ENCODE measurements around the gene PCDHB12.

Gene PCDHB12

GRCh38 chr5:141258464-141258863, 49.9 kb downstream of the PCDHB12 start:
- no peak overlapping the region for H3K4me3 ChIP-seq (ENCODE audit: control insufficient read depth, low read depth, low read length)
- no peak for DNase-seq (ENCODE audit: low read depth)
- TF ChIP-seq, protein P1, sequence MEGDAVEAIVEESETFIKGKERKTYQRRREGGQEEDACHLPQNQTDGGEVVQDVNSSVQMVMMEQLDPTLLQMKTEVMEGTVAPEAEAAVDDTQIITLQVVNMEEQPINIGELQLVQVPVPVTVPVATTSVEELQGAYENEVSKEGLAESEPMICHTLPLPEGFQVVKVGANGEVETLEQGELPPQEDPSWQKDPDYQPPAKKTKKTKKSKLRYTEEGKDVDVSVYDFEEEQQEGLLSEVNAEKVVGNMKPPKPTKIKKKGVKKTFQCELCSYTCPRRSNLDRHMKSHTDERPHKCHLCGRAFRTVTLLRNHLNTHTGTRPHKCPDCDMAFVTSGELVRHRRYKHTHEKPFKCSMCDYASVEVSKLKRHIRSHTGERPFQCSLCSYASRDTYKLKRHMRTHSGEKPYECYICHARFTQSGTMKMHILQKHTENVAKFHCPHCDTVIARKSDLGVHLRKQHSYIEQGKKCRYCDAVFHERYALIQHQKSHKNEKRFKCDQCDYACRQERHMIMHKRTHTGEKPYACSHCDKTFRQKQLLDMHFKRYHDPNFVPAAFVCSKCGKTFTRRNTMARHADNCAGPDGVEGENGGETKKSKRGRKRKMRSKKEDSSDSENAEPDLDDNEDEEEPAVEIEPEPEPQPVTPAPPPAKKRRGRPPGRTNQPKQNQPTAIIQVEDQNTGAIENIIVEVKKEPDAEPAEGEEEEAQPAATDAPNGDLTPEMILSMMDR (conservative IDR thresholded peaks at IDR 0.05; ENCODE audit: control insufficient read depth, insufficient read depth, low read depth, low read length): no peak

GRCh38 chr5:141258948-141259347, 50.4 kb downstream of the PCDHB12 start:
- no peak overlapping the region for H3K4me3 ChIP-seq (ENCODE audit: control insufficient read depth, low read depth, low read length)
- TF ChIP-seq, protein P1 (conservative IDR thresholded peaks at IDR 0.05; ENCODE audit: control insufficient read depth, insufficient read depth, low read depth, low read length): no peak
- DNase-seq (ENCODE audit: low read depth): no peak

DNA sequence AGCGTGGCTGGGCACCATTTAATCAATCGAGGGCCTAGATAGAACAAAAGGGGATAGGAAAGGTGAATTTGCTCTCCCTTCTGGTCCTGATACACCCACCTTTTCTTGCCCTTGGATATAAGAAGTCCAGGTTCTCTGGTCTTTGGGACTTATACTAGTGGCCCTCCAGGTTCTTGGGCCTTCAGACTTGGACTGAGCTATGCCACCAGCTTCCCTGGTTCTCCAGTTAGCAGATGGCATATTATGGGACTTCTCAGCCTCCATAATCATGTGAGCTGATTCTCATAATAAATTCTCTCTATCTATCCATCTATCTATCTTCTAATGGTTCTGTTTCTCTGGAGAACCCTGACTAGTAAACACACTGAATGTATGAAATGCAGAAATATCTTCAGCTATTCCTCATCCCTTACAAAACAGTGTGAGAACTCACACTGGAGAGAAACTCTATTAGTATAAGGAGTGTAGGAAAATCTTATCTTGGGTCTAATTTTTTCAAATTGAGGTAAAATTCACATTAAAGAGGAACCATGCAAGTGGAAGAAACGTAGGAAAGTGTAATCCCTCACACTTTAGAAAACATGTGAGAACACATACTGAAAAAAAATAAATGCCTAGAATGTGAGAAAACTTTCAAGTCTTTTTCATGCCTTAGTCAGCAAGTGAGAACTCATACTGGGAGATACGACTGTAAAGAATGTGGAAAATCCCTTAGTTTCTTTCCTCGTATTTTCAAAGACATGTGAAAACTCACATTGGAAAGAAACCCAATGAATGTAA, 52.1 kb downstream of the PCDHB12 start:
- TF ChIP-seq, protein P1 (conservative IDR thresholded peaks at IDR 0.05; ENCODE audit: control insufficient read depth, insufficient read depth, low read depth, low read length): no peak
- peak; percentile 14 for DNase-seq (ENCODE audit: low read depth)
- no peak overlapping the region for H3K4me3 ChIP-seq (ENCODE audit: control insufficient read depth, low read depth, low read length)

GRCh38 chr5:141261238-141261546, 52.7 kb downstream of the PCDHB12 start:
- no peak for DNase-seq (ENCODE audit: low read depth)
- TF ChIP-seq, protein P1 (conservative IDR thresholded peaks at IDR 0.05; ENCODE audit: control insufficient read depth, insufficient read depth, low read depth, low read length): no peak
- no peak overlapping the region for H3K4me3 ChIP-seq (ENCODE audit: control insufficient read depth, low read depth, low read length)

All from fibroblast of mammary gland (primary cell).